Endodermal cell (in vitro differentiated cells): ENCODE results near the gene P4HB. TPM values are rescaled to one million over a fixed set of nuclear protein-coding genes. Genes with fewer than 3 reads are reported as not detected.

ENCODE experiments used
- DNase-seq: peaks from one replicate; pipeline ENCODE4 v3.0.0-alpha.2; 2017
- H3K27ac ChIP-seq: 2 replicates; pipeline ENCODE4 v1.5.1; 2013; ENCODE audit warnings: mild to moderate bottlenecking, low read depth, low read length, moderate library complexity
- H3K27me3 ChIP-seq: 2 replicates; pipeline ENCODE4 v1.6.1; 2013; ENCODE audit warnings: mild to moderate bottlenecking, low read length, moderate library complexity; ENCODE audit not compliant: insufficient read depth, control insufficient read depth, poor library complexity, severe bottlenecking
- H3K36me3 ChIP-seq: 2 replicates; pipeline ENCODE4 v1.7.0; 2013; ENCODE audit warnings: mild to moderate bottlenecking, low read length, moderate library complexity; ENCODE audit not compliant: control insufficient read depth, insufficient read depth
- H3K4me1 ChIP-seq: one replicate; pipeline ENCODE4 v1.7.0; 2013; ENCODE audit warnings: low read length; ENCODE audit not compliant: control insufficient read depth, insufficient read depth
- H3K4me3 ChIP-seq: 2 replicates; pipeline ENCODE4 v1.5.1; 2013; ENCODE audit warnings: mild to moderate bottlenecking, low read length, moderate library complexity
- H3K9ac ChIP-seq: 2 replicates; pipeline ENCODE4 v1.6.1; 2013; ENCODE audit warnings: mild to moderate bottlenecking, low read length, moderate library complexity; ENCODE audit not compliant: poor library complexity, severe bottlenecking; ENCODE audit errors: extremely low read depth
- H3K9me3 ChIP-seq: 2 replicates; pipeline ENCODE4 v1.6.1; 2013; ENCODE audit warnings: mild to moderate bottlenecking, low read length, moderate library complexity; ENCODE audit not compliant: control insufficient read depth
- H3K27ac Mint-ChIP-seq: 2 replicates; pipeline ENCODE4 v1.8.0; 2020; ENCODE audit warnings: mixed read lengths
- H3K27me3 Mint-ChIP-seq: 2 replicates; pipeline ENCODE4 v1.8.0; 2021; ENCODE audit warnings: mild to moderate bottlenecking, mixed read lengths; ENCODE audit not compliant: insufficient read depth
- H3K36me3 Mint-ChIP-seq: 2 replicates; pipeline ENCODE4 v1.8.0; 2020; ENCODE audit warnings: low read depth, mixed read lengths
- H3K4me1 Mint-ChIP-seq: 2 replicates; pipeline ENCODE4 v1.8.0; 2020; ENCODE audit warnings: mixed read lengths
- H3K4me3 Mint-ChIP-seq: 2 replicates; pipeline ENCODE4 v1.8.0; 2020; ENCODE audit warnings: mild to moderate bottlenecking, moderate library complexity, mixed read lengths
- H3K9me3 Mint-ChIP-seq: 2 replicates; pipeline ENCODE4 v1.8.0; 2020; ENCODE audit warnings: mild to moderate bottlenecking, mixed read lengths
- CTCF ChIP-seq: fragments of 200-600 bp; sonication (generic); conservative IDR thresholded peaks from 2 replicates; pipeline ENCODE4 v1.5.0; 2021; ENCODE audit warnings: antibody characterized with exemption, mild to moderate bottlenecking
- WGBS, 2 experiments: methylation state at CpG; one replicate each; pipeline versions ENCODE4 v1.1.5 to v1.1.7; 2013; ENCODE audit warnings: missing lambda C conversion rate in 2 of 2, mixed read lengths in 1 of 2; ENCODE audit not compliant: insufficient coverage in 1 of 2, insufficient read length in 1 of 2; 5-methylcytosine and 5-hydroxymethylcytosine counted together
- total RNA-seq, 2 donors: library from RNA; stranded (reverse); fragmentation: NEBNext Ultra II Directional in 1 of 2; extraction: Animal tissue kit (Norgen Biotek cat#: 25700) in 1 of 2; gene quantifications; 2 replicates in 1 of 2; 3 replicates in 1 of 2; pipeline ENCODE4 v1.2.1, GENCODE V29; 2021

The P4HB gene
- total RNA-seq, 2 donors from 2014 or later = 493 to 535 TPM

- peaks cover 4% of the 10 kb centered on the region for H3K4me1 ChIP-seq
- H3K4me3 Mint-ChIP-seq = no peak overlapping the region
- no peak for DNase-seq
- H3K36me3 ChIP-seq = no peaks in the 10 kb centered on the region
- no peaks in the 10 kb centered on the region for H3K27me3 ChIP-seq
- H3K9me3 ChIP-seq = no peaks in the 10 kb centered on the region
- H3K9me3 Mint-ChIP-seq = no peaks in the 10 kb centered on the region
- no peak overlapping the region for H3K27ac Mint-ChIP-seq
- no peaks in the 10 kb centered on the region for H3K27me3 Mint-ChIP-seq
- H3K9ac ChIP-seq = no peak overlapping the region
- WGBS, 2 experiments = 94 to 100% methylated on average over 5 to 6 of the region's 6 CpGs
- no peak overlapping the region for H3K27ac ChIP-seq
- H3K36me3 Mint-ChIP-seq = no peaks in the 10 kb centered on the region
- no peak for TF ChIP-seq CTCF
- H3K4me1 Mint-ChIP-seq = peaks cover 19% of the 10 kb centered on the region
- H3K4me3 ChIP-seq = no peak overlapping the region
Observed at GRCh38 chr17:81829858-81830257, 30.5 kb downstream of the P4HB start.

GRCh38 chr17:81828656-81829055, 31.7 kb downstream of the P4HB start:
- Histone ChIP-seq H3K36me3 (no peaks in the 10 kb centered on the region), H3K27me3 (no peaks in the 10 kb centered on the region), H3K27ac (no peak overlapping the region), H3K9ac (no peak overlapping the region), H3K9me3 (no peaks in the 10 kb centered on the region), H3K4me3 (no peak overlapping the region), H3K4me1 (peaks cover 4% of the 10 kb centered on the region)
- TF ChIP-seq CTCF = no peak
- peak overlapping the region; percentile 37 for H3K27ac Mint-ChIP-seq
- no peaks in the 10 kb centered on the region for H3K9me3 Mint-ChIP-seq
- DNase-seq = no peak
- no peaks in the 10 kb centered on the region for H3K27me3 Mint-ChIP-seq
- no peak overlapping the region for H3K4me3 Mint-ChIP-seq
- WGBS, 2 experiments = 86 to 88% methylated on average over 7 of the region's 7 CpGs
- H3K4me1 Mint-ChIP-seq = peaks cover 19% of the 10 kb centered on the region
- H3K36me3 Mint-ChIP-seq = peaks cover under 1% of the 10 kb centered on the region

- H3K9ac ChIP-seq = no peak overlapping the region
- H3K9me3 Mint-ChIP-seq = no peaks in the 10 kb centered on the region
- 88 to 90% methylated on average over 10 to 11 of the region's 11 CpGs for WGBS, 2 experiments
- no peaks in the 10 kb centered on the region for H3K27me3 Mint-ChIP-seq
- peaks cover 9% of the 10 kb centered on the region for H3K4me1 Mint-ChIP-seq
- H3K27me3 ChIP-seq = no peaks in the 10 kb centered on the region
- DNase-seq = peak; percentile 78
- no peaks in the 10 kb centered on the region for H3K36me3 ChIP-seq
- H3K4me3 ChIP-seq = no peak overlapping the region
- TF ChIP-seq CTCF = peak; percentile 63
- no peak overlapping the region for H3K4me3 Mint-ChIP-seq
- H3K27ac ChIP-seq = no peak overlapping the region
- H3K4me1 ChIP-seq = no peaks in the 10 kb centered on the region
- H3K27ac Mint-ChIP-seq = peak overlapping the region; percentile 57
- H3K9me3 ChIP-seq = no peaks in the 10 kb centered on the region
- peaks cover 7% of the 10 kb centered on the region for H3K36me3 Mint-ChIP-seq
Observed at GRCh38 chr17:81825841-81826466, 34.4 kb downstream of the P4HB start.
